ENCODE measurements around the gene CREBBP. TPM values are rescaled to one million over a fixed set of nuclear protein-coding genes. Genes with fewer than 3 reads are reported as not detected.
A peak's percentile ranks its signal among the peaks of the same experiment; 100 is the strongest.

CREBBP gene
- total RNA-seq, 1 donor: 28.2 TPM

DNA sequence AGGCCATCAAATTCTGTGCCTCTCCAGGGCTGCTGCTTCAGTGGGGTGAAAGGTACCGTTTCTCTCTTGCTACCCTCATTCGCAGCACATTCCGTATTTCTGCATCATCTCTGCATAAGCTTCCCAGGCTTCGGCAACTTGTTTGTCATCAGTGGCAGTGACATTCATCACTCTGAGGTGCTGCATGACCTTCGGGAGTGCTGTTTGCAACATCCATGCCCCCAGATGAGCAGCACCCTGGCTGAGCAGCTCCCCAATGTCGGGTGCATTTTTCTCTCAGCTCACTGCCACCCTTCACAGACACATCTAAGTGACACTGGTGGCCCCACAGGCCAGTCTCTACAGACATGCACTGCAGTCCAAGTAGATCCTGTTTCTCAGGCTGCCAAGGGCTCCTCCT, 3.8 kb downstream of the CREBBP start:
- H3K27ac ChIP-seq (ENCODE audit: low read depth, low read length): no peak overlapping the region
- no peak overlapping the region for H3K4me3 ChIP-seq (ENCODE audit: insufficient read depth, low read length)
- H4K20me1 ChIP-seq (ENCODE audit: insufficient read depth, low read length): peaks cover 79% of the 10 kb centered on the region

GRCh38 chr16:3876160-3876559, 4.4 kb downstream of the CREBBP start:
- DNase-seq (ENCODE audit: insufficient read length, low spot score, missing footprints): no peak
- no peak overlapping the region for H3K27ac ChIP-seq (ENCODE audit: low read depth, low read length)
- no peaks in the 10 kb centered on the region for H3K9me3 ChIP-seq (ENCODE audit: low read depth, low read length)
- H3K27me3 ChIP-seq (ENCODE audit: insufficient read depth, low read length): no peaks in the 10 kb centered on the region
- peak overlapping the region; percentile 96 for H3K4me2 ChIP-seq (ENCODE audit: insufficient read depth, low read length)
- no peak for TF ChIP-seq CTCF (IDR thresholded peaks at IDR 0.05; ENCODE audit: extremely low read depth, low read depth, low read length)
- H3K36me3 ChIP-seq (ENCODE audit: insufficient read depth, low read length): peaks cover 4% of the 10 kb centered on the region
- no peak overlapping the region for H2AFZ ChIP-seq (ENCODE audit: low read length)
- peaks cover 42% of the 10 kb centered on the region for H3K4me1 ChIP-seq (ENCODE audit: insufficient read depth, low read length)
- H4K20me1 ChIP-seq (ENCODE audit: insufficient read depth, low read length): peaks cover 83% of the 10 kb centered on the region
- H3K79me2 ChIP-seq (ENCODE audit: insufficient read depth, low read length): peaks cover 87% of the 10 kb centered on the region
- H3K4me3 ChIP-seq (ENCODE audit: insufficient read depth, low read length): no peak overlapping the region

More for the DNA sequence above, 3.8 kb downstream of the CREBBP start:
- Histone ChIP-seq H3K27me3 (ENCODE audit: insufficient read depth, low read length) (no peaks in the 10 kb centered on the region), H3K4me1 (ENCODE audit: insufficient read depth, low read length) (peaks cover 37% of the 10 kb centered on the region), H2AFZ (ENCODE audit: low read length) (no peak overlapping the region), H3K9me3 (ENCODE audit: low read depth, low read length) (no peaks in the 10 kb centered on the region), H3K36me3 (ENCODE audit: insufficient read depth, low read length) (peaks cover 4% of the 10 kb centered on the region), H3K79me2 (ENCODE audit: insufficient read depth, low read length) (peaks cover 82% of the 10 kb centered on the region), H3K4me2 (ENCODE audit: insufficient read depth, low read length) (peak overlapping the region; percentile 96)
- TF ChIP-seq CTCF (IDR thresholded peaks at IDR 0.05; ENCODE audit: extremely low read depth, low read depth, low read length): no peak
- no peak for DNase-seq (ENCODE audit: insufficient read length, low spot score, missing footprints)

DNA sequence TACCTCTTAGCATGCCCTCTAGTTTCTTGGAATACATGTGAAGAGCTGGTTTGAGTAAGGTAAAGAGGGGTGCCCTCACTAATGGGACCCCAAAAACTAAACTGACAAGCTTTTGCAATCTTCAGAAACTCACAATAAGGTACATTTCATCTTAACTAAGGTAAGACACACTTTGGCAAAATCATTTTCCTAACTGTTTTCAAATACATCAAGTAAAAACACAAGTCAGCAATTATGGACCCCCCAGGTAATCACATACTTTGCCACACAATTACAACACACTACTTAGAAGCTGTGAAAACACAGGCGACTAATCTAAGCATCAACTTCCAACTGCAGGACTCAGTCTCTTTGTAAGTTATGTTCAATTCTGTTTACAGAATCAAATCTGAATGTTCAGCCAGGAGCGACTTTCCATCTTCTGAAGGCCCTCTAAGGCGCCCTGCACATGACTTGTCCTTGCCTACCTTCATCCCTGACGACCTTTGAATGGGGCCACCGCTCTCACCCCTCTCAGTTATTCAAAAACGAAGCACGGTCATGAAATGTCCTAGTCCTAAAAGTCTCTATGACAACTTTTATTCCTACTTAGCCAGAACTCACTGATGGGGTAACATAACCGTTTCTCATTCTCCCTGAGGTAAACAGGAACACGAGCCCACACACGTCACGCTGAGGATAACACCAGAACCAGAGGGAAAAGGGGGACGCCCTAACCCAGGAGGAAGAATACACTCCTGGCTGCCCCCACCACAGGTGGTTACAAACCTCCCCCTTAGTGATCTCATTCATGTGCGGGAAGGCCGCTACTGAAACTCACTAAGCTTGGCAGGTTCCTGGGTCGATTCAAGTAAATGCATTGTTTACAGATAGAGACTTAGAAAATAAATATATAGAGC, 5.5 kb downstream of the CREBBP start:
- H3K4me1 ChIP-seq (ENCODE audit: insufficient read depth, low read length): peaks cover 54% of the 10 kb centered on the region

More for the DNA sequence above, 5.5 kb downstream of the CREBBP start:
- H3K27ac ChIP-seq (ENCODE audit: low read depth, low read length): no peak overlapping the region
- H4K20me1 ChIP-seq (ENCODE audit: insufficient read depth, low read length): peaks cover 93% of the 10 kb centered on the region
- DNase-seq (ENCODE audit: insufficient read length, low spot score, missing footprints): no peak
- no peaks in the 10 kb centered on the region for H3K27me3 ChIP-seq (ENCODE audit: insufficient read depth, low read length)
- no peak for TF ChIP-seq CTCF (IDR thresholded peaks at IDR 0.05; ENCODE audit: extremely low read depth, low read depth, low read length)
- H3K9me3 ChIP-seq (ENCODE audit: low read depth, low read length): no peaks in the 10 kb centered on the region
- peaks cover 98% of the 10 kb centered on the region for H3K79me2 ChIP-seq (ENCODE audit: insufficient read depth, low read length)
- H3K36me3 ChIP-seq (ENCODE audit: insufficient read depth, low read length): peaks cover 4% of the 10 kb centered on the region
- no peak overlapping the region for H3K4me2 ChIP-seq (ENCODE audit: insufficient read depth, low read length)
- no peak overlapping the region for H2AFZ ChIP-seq (ENCODE audit: low read length)
- H3K4me3 ChIP-seq (ENCODE audit: insufficient read depth, low read length): no peak overlapping the region

Data from osteoblast (primary cell).